ENCODE measurements around the gene RECK.
"Not testable (repeated sequence)": the region's sequence is repeated elsewhere in the genome, so short reads cannot be mapped to it uniquely, and the experiment has no call there.

Gene RECK

DNA sequence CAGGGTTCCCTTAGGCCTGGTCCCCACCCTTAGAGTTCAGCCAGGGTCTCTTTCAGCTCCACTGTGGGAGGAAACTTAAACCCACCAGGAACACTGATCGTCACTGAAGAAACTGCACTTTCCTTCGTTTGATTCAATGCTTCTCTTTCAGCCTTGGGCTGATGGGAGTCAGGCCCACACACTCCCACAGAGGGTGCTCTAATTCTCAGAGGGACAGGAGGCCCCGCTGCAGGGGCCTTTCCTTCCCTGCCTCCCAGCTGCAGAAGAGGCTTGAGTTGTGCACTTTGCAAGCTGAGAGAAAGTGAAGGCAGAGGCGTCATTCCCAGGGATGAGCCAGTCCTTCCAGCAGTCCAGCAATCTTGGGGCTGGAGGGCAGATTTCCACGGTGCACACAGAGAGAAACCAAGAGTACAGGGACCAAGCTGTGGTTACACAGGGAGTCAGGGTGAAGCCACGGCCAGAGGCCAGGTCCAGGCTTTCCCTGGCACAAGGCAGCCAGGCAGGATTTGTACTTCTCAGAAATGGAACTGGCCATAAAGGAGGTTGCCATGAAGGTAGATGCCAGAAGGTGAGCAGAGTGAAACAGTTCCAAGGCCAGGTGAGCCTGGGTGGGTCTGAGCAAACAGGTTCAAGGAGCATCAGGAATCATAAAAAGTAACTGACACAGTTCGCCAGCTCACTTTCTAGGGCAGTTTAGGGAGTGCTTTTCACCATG is 89.5 kb downstream of the RECK start:
- Histone ChIP-seq H3K4me2 (ENCODE audit: low read length) (no peak overlapping the region), H3K9me3 (ENCODE audit: control insufficient read depth, low read length) (no peaks in the 10 kb centered on the region), H3K9ac (no peak overlapping the region), H2AFZ (no peak overlapping the region), H3K27ac (no peak overlapping the region), H3K27me3 (ENCODE audit: control insufficient read depth, insufficient read depth, low read length) (no peaks in the 10 kb centered on the region), H3K4me1 (no peaks in the 10 kb centered on the region), H3K36me3 (ENCODE audit: control insufficient read depth, insufficient read depth, low read length) (no peaks in the 10 kb centered on the region), H3K4me3 (ENCODE audit: low read depth, low read length) (no peak overlapping the region), H3K79me2 (no peaks in the 10 kb centered on the region)
- TF ChIP-seq, protein P1, sequence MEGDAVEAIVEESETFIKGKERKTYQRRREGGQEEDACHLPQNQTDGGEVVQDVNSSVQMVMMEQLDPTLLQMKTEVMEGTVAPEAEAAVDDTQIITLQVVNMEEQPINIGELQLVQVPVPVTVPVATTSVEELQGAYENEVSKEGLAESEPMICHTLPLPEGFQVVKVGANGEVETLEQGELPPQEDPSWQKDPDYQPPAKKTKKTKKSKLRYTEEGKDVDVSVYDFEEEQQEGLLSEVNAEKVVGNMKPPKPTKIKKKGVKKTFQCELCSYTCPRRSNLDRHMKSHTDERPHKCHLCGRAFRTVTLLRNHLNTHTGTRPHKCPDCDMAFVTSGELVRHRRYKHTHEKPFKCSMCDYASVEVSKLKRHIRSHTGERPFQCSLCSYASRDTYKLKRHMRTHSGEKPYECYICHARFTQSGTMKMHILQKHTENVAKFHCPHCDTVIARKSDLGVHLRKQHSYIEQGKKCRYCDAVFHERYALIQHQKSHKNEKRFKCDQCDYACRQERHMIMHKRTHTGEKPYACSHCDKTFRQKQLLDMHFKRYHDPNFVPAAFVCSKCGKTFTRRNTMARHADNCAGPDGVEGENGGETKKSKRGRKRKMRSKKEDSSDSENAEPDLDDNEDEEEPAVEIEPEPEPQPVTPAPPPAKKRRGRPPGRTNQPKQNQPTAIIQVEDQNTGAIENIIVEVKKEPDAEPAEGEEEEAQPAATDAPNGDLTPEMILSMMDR (IDR thresholded peaks at IDR 0.05) = no peak

DNA sequence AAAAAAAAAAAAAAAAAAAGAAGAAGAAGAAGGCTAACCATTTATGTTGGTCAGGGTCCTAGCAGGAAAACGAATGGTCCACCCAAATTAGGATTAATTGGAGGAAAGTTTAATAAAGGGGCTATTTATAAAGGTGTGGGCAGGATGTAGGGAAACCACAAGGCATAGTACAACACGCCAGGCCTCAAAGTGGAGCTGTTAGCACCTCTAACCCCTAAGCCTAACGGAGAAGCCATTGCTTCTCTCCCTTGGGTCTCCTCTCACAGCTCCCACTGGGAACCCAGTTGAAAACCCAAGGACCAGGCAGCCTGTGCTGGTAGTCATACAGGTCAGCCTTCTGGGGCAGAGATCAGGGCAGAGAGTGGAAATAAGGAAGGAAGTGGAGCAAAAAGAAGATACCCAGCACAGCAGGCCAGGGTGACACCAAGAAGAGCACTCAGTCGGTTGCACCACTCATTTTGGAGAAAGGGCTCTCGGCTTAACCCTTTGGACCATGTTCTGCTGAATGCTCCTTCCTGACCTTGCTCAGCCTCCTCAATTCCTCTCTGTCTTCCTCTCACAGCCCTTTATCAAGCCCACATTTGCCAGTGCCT is 91.0 kb downstream of the RECK start:
- Histone ChIP-seq H3K27me3 (ENCODE audit: control insufficient read depth, insufficient read depth, low read length) (no peaks in the 10 kb centered on the region), H3K9ac (no peak overlapping the region), H2AFZ (no peak overlapping the region), H3K9me3 (ENCODE audit: control insufficient read depth, low read length) (no peaks in the 10 kb centered on the region), H3K4me1 (no peaks in the 10 kb centered on the region), H3K79me2 (no peaks in the 10 kb centered on the region), H3K36me3 (ENCODE audit: control insufficient read depth, insufficient read depth, low read length) (no peaks in the 10 kb centered on the region), H3K4me2 (ENCODE audit: low read length) (no peak overlapping the region), H3K27ac (no peak overlapping the region), H3K4me3 (ENCODE audit: low read depth, low read length) (no peak overlapping the region)
- TF ChIP-seq, protein P1 (IDR thresholded peaks at IDR 0.05) = no peak

DNA sequence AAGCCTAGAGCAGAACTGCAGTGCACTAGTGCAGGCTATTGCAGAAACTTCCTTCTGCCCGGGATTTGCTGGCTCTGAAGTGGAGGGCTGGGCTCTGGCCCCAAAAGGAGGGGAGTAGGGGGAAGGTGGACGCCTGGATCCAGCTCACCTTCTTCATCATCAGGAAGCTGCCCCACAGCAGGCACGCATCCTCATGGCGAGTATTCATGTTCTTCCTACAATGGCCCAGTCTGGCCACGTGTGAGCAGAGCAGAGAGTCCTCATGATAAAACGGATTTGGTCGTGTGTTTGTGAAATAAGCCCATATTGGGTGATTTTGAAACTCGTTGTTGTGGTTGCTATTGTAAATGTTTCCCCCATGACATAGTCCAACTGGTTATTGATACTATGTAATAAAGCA is 91.6 kb downstream of the RECK start:
- no peaks in the 10 kb centered on the region for H3K9me3 ChIP-seq (ENCODE audit: control insufficient read depth, low read length)
- no peaks in the 10 kb centered on the region for H3K36me3 ChIP-seq (ENCODE audit: control insufficient read depth, insufficient read depth, low read length)
- H2AFZ ChIP-seq = no peak overlapping the region
- H3K27ac ChIP-seq = no peak overlapping the region
- no peak overlapping the region for H3K4me2 ChIP-seq (ENCODE audit: low read length)
- no peak overlapping the region for H3K9ac ChIP-seq
- no peaks in the 10 kb centered on the region for H3K27me3 ChIP-seq (ENCODE audit: control insufficient read depth, insufficient read depth, low read length)
- no peaks in the 10 kb centered on the region for H3K79me2 ChIP-seq
- TF ChIP-seq, protein P1 (IDR thresholded peaks at IDR 0.05) = no peak
- H3K4me1 ChIP-seq = no peaks in the 10 kb centered on the region
- H3K4me3 ChIP-seq (ENCODE audit: low read depth, low read length) = no peak overlapping the region

DNA sequence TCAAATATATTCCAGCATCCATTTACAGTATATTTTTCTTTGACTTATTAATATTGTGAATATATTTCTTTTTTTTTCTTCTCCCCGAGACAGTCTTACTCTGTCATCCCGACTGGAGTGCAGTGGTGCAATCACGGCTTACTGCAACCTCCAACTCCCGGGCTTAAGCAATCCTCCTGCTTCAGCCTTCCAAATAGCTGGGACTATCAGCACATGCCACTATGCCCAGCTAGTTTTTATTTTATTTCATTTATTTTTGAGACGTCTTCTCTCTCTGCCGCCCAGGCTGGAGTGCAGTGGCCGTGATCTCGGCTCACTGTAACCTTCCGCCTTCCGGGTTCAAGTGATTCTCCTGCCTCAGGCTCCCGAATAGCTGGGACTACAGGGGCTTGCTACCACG is 92.4 kb downstream of the RECK start:
- H3K27ac ChIP-seq = no peak overlapping the region
- H3K9ac ChIP-seq = no peak overlapping the region
- no peak overlapping the region for H3K4me3 ChIP-seq (ENCODE audit: low read depth, low read length)
- no peak overlapping the region for H3K4me2 ChIP-seq (ENCODE audit: low read length)
- H2AFZ ChIP-seq = no peak overlapping the region
- no peaks in the 10 kb centered on the region for H3K27me3 ChIP-seq (ENCODE audit: control insufficient read depth, insufficient read depth, low read length)
- H3K79me2 ChIP-seq = no peaks in the 10 kb centered on the region
- TF ChIP-seq, protein P1 (IDR thresholded peaks at IDR 0.05) = no peak
- no peaks in the 10 kb centered on the region for H3K4me1 ChIP-seq
- H3K9me3 ChIP-seq (ENCODE audit: control insufficient read depth, low read length) = no peaks in the 10 kb centered on the region
- no peaks in the 10 kb centered on the region for H3K36me3 ChIP-seq (ENCODE audit: control insufficient read depth, insufficient read depth, low read length)

DNA sequence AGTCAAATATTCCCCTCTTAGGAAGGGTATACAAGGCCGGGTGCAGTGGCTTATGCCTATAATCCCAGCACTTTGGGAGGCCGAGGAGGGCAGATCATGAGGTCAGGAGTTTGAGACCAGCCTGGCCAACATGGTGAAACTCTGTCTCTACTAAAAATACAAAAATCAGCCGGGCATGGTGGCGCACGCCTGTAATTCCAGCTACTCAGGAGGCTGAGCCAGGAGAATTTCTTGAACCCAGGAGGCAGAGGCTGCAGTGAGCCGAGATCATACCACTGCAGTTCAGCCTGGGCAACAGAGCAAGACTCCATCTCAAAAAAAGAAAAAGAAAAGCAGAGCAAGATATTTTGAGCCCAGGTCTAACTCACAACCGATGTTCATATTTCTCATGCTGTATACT is 95.0 kb downstream of the RECK start:
- H3K4me2 ChIP-seq (ENCODE audit: low read length); H2AFZ ChIP-seq; H3K9ac ChIP-seq; H3K4me1 ChIP-seq; H3K27me3 ChIP-seq (ENCODE audit: control insufficient read depth, insufficient read depth, low read length); H3K4me3 ChIP-seq (ENCODE audit: low read depth, low read length); H3K79me2 ChIP-seq; H3K36me3 ChIP-seq (ENCODE audit: control insufficient read depth, insufficient read depth, low read length); H3K27ac ChIP-seq; H3K9me3 ChIP-seq (ENCODE audit: control insufficient read depth, low read length): not testable (repeated sequence)
